Eye (tissue), 1 donor: Measurements from ENCODE around the gene MYO3B.
"Not testable (repeated sequence)": the region's sequence is repeated elsewhere in the genome, so short reads cannot be mapped to it uniquely, and the experiment has no call there.

ENCODE experiments used
- DNase-seq: peaks from one replicate; pipeline ENCODE4 v3.0.0-alpha.2; 2015

MYO3B gene

DNA sequence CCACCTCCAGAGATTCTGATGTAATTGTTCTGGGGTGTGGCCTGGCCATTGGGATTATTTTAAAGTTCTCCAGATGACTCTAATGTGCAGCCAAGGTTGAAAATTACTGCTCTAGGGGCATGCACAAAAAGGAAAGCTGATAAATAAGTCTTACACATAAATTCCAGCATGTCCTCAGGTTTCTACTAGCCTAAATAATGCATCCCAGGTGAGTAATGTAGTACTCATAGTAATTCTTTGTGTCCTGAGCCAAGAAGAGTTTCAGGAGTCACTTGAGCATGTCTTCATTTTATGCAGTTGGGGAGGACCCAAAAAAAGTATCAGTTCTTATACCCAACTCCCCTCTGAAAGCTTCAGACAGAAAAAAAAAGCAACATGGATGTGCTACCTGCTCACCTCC is 407.1 kb downstream of the MYO3B start:
- no peak for DNase-seq

DNA sequence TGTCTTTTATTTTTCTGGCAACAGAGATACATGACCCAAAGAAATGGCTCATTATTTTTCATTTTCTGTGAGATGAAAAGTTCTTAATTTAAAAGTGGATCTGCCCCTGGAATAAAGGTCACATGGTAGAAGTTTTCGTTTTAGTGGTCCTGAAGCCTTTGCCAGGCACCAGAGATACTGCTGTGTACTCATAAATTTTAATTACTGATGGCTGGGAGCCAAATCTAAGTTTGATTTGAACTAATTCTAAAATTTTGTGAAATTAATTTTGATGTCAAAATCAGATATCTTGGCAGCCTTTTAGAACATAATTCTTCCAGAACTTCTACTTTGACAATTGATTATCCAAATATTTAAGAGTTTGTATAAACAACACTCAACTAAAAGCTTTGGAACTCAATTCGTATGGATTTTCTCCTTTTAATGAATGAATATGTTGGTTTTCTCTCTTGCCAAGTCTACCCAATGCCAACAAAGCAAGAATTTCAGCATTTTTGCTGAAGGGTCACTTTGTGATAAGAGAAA is 408.7 kb downstream of the MYO3B start:
- no peak for DNase-seq

DNA sequence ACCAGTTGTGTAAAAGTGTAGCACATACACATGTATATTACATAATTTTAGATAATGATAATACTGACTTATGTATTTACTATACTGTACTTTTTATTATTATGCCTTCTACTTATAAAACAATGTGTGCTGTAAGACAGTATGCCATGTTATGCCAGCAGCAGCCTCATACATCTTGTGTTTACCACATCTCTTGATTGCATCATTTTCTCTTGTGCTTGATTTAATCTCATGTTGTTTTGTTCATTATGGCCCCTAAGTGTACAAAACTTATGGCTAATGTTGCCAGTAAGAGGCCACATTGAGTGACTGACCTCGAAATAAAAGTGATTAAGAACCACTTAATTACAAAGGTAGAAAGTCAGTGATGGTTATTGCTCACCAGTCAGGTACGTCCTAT is 409.2 kb downstream of the MYO3B start:
- DNase-seq, result no peak

DNA sequence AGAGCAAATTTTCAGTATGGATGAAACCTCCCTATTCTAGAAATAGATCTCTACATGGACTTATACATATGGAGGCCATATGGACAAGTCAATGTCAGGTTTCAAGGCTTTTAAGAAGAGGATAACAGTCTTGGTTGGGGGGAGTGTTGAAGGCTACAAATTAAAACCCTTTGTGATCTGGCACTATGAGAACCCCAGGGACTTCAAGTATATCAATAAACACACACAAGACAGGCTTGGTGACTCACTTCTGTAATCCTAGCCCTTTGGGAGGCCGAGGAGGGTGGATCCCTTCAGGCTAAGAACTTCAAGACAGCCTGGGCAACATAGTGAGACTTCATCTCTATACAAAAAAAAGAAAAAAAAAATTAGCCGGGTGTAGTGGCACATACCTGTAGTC is 410.0 kb downstream of the MYO3B start:
- DNase-seq, result no peak

DNA sequence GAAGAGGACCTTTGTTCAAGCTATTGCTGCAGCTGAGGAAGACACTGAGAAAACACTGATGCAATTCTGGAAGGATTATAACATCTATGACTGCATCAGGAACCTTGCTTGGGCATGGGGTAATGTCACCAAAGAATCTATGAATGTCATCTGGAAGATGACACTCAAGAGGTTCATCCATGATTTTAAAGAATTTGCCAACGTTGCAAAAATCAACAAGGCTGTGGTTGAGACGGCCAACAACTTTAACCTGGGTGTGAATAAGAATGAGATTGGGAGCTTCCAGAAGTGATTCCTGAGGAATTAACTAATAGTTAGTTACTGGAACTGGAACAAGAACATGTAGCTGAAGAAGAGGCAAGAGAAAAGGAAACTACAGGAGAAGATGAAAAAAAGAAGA is 410.8 kb downstream of the MYO3B start:
- DNase-seq, result no peak

DNA sequence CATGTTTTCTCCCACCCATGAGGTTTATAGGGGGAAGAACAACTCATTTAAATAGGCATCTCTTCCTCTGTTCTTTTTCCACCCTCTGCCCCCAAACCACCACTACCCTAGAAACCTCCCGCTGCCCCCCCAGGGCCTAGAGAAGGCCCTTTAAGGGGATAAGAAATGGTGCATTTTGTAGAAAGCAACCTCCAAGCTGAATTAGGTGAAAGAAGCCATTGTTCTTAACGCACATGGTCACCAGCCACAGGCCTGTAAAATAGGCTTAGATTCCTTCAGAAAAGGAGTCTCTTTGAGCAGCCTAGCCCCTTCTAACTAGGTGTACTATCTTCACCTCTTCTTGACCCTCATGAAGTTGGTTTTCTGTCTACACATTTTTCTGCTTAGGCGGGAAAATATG is 418.6 kb downstream of the MYO3B start:
- no peak for DNase-seq

DNA sequence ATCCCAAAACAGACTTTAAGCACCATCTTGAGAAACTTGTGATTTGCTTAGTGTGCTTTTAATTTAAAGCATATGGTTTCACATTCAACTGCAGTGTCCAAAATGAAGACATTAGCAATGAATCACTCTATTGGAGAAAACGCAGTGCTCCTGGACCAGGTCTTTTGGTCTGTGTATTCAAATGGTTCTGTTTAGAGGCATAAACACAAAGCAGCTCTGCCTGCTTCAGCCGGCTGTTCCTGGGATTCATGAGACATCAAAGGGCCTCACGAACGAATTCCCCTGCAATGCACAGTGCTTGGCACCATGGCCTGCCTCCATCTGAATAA is 420.1 kb downstream of the MYO3B start:
- DNase-seq, result no peak

DNA sequence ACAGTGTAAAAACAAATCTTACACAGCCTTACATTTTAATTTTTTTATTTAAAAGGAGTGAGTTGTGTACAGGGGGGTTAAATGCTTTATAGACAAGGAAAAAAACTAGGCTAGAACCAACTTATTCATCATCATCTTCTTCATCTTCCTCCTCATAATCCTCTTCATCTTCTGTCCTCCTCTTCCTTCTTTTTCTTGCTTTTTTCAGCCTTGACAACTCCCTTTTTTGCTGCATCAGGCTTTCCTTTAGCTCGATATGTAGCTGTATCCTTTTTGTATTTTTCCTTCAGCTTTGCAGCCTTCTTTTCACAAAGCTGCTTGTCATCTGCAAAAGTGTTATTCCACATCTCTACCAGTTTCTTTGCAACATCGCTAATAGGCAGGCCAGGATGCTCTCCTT is 423.5 kb downstream of the MYO3B start:
- DNase-seq, result no peak

DNA sequence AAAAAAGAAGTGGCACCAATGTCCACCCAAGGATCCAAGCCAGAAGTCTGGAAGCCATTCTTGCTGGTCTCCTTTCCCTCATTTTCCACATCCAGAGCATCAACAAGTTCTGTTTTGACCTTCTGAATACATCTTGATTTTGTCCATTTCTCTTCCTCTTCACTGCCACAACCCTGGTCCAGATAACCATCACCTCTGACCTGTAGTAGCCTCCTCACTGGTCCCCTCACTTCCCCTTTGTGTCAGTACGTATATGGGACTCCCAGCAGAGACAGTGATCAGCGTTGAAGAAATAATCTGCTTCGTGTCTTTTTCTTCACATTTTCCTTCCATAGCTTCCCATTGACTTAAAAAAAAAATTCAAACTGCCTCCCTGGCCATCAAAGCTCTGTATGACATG is 427.9 kb downstream of the MYO3B start:
- DNase-seq, result no peak

DNA sequence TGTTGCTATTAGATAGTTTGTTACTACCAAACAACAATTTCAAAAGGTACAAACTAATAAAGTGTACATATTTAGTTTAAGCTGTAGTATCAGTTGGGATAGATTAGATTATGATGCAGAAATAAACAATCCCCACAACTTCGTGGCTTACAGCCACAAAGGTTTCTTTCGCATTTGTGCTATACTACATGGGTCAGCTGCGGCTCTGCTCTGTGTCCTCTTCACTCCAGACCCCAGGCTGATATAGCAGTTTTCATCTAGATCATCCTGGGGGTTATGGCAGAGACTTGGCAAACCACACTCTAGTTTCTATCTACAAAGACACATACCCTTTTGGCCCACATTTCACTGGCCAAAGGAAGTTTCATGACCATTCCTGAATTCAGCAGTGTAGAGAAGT is 429.2 kb downstream of the MYO3B start:
- DNase-seq, result no peak

DNA sequence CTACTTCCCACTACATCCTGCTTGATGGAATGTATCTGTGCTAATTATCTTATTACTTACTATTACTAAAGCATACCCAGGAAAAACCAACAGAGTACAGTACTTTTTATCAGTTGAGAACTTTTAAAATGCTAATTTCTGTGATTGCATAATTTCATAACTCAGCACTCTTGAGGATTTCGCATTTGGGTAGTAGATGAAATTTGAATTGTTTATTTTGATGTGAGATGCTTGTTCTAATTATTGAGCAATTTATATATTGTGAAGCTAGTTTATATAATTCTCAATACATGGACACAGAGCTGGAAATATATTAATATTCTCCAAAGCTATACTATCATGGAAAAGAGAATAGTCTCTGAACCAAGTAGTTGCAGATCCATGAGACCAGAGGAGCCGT is 432.7 kb downstream of the MYO3B start:
- DNase-seq, result no peak

DNA sequence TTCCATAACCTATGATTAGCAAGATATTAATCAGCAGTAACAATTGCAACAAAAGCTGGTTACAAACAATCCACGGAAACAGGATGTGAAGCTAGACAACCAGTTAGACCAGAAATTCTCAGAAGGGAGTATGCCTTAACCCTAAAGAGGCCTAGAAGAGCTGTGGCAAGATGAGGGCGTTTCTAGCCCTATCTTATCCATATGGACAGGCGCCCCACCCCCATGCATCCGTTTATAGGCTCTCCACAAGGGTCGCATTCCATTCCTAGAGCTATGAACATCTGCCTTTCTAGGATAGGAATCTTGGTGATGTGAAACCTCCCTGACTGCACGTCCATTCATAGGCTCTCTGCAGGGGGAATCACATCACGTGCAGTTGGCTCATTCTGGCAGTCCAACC is 441.0 kb downstream of the MYO3B start:
- DNase-seq, result not testable (repeated sequence)

DNA sequence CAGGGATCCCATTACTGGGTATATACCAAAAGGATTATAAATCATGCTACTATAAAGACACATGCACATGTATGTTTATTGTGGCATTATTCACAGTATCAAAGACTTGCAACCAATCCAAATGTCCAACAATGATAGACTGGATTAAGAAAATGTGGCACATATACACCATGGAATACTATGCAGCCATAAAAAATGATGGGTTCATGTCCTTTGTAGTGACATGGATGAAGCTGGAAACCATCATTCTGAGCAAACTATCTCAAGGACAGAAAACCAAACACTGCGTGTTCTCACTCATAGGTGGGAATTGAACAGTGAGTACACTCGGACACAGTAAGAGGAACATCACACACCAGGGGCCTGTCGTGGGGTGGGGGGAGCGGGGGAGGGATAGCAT is 457.1 kb downstream of the MYO3B start:
- DNase-seq, result not testable (repeated sequence)

DNA sequence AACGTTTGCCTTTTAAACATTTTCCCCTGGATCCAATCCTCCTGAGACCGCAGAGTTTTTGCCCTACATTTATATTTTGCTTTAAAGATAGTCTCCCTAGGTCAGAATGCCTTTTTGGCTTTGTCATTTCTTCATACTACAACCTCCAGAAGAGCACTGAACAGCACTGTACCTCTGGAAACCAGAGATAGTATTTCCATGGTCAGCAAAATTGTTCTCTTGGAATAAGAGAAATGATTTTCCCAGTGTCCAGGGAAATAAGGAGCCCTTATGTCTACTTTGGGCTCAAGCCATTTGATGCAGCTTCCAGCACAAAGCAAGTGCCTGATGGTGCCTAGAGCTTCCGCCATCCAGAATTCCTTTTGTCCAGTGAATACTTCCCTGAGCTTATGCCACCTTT is 461.7 kb downstream of the MYO3B start:
- no peak for DNase-seq

DNA sequence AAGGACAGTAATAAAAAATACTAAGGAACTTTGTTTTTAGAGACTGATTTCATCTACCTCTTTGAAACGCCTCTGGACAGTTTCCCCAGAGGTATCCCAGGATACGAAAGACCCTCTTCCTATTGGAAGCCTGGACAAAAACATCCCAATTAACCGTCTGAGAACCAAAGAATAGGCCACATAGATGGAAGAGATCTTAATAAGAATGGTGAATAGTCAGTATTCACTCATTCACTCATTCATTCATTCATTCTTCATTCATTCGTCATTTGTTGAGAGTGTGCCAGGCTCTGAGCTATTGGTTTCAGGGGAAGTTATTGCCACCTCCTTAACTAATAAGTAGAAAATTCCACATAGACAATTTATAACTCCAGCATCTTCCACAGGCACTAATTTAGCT is 464.0 kb downstream of the MYO3B start:
- DNase-seq, result no peak

DNA sequence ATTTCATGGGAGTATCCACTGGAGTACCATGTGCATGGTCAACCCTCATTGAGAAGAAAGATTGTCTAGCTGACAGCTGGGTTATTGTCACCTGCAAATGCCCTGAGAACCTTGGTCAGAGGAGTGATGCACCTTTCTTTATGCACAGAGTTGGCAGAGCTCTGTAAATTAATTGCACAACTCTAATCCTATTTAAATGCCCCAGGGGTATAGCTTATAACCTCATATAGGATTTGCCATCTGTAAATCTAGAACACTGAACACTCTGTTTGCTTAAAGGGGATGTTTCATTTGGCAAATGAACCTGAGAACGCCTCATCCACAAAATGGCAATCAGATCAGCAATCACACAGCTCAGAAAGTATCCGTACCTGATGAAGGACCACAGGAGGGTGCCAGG is 465.4 kb downstream of the MYO3B start:
- no peak for DNase-seq

DNA sequence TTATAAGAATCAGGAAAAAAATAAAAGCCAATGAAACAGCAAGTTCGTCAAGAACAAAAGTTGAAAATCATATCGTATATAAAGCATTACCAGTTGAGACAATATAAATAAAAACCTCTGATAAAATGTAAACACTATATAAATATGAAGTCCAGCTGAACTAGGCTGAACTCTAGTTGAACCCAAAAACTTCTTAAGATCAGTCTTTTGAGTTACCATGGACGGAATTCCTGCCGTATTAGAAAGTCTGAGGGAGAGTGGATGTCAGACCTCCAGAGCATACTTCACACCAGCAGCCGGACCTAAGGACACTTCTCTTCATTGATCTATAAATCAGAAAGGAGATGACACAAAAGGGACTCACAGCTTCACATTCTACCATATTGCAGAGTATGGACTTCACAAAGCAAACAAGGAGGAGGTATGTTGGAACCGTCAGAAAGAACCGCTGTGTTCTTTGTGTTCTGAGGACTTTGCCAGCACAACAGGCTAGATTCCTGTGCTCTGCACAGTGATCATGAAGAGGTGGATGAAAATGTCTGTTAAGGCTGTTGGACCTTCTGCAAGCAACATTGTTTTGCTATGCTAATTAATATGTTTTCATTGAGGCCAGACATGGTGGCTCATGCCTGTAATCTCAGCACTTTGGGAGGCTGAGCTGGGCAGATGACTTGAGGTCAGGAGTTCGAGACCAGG is 469.9 kb downstream of the MYO3B start:
- peak; percentile 33 for DNase-seq

DNA sequence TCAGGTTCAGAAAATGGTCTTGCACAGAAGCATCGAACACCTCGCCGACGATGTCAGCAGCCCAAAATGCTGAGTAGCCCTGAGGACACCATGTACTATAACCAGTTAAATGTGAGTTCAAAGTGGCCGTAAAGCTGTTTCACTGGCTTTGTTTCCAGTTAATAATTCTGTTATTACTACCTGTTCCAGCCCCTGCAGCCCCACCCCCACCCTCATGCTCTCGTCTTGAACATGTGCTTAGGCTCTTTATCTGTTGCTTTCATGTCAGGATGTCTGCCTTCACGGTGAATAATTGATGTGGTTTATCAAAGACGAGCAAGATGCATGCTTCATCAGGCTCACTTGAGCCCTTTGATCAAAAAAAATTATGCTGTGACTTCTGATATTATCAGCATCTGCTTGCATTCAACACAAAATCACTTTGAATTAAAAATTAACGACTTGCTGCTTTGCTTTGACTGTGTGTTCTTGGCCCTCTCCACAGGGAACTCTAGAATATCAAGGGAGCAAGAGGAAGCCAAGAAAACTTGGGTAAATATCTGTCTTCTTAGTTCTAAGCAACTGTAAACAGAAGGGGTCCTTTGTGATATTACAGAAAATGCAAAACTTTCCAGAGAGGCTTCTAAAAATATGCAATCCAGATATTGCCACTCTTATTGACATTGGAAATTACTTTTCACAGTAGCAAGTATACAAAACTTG is 473.8 kb downstream of the MYO3B start:
- DNase-seq, result peak; percentile 52

DNA sequence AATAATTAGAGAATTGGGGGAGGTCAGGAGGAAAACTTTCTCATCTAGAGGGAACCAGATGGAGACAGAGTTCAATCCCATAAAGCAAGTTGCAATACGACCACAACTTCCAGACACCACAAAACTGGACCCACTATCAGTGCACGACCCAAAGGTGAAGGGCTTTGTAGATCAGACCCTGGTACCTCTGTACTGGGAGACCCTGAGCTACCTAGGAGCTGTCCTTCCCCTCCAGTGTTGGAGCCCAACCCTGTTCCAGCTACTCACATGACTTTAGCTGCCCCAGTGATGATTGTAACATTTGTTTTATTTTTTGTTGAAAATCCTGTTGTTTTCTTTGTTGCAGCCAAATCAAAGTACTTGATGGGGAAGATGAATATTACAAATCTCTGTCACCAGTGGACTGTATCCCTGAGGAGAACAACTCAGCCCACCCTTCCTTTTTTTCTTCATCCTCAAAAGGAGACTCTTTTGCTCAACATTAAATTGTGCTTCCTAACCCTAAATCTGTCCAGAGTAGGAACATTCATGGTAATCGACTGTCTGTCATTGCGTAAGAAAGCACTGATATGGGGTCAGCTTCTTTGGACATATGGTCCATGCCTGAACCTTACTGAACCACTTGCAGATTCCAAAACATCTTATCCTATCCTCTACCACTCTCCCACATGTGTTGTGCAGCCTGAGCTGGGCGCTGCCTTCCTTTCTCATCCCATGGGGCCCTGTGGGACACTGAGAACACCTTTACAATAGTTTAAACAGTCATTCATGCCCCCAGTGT is 474.9 kb downstream of the MYO3B start:
- no peak for DNase-seq

DNA sequence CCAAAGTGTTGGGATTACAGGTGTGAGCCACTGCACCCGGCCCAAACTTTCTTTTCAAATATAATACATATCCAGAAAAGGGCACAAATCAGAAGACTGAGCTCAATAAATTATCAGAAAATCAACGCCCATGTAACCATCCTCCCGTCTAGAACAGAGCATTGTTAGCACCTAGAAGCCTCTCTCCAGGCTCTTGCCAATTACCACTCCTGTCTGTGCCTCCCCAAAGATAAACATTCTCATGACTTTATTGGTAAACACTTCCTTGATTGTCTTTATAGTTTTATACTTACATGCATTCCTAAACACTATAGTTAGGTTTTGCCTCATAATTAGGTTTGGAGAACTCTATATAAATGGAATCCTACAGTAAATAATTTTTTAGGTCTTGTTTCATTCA is 478.7 kb downstream of the MYO3B start:
- DNase-seq, result no peak

DNA sequence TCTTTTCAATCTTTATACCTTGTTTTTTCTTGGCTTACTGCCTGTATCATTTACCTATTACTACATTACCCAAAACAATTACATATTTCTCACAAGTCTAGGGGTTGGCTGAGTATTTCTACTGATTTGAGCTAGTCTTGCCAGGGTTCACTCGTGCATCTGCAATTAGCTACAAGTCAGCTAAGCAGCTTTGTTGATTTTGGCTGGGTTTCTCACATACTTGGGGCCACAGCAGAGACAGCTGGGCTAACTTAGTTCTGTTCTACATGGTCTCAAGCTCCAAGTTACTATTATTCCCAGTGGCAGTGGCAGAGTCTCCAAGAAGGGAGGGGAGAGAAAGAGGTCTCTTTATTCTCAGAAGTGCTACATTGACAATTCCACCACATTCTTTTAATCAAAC is 482.5 kb downstream of the MYO3B start:
- DNase-seq, result peak; percentile 67

DNA sequence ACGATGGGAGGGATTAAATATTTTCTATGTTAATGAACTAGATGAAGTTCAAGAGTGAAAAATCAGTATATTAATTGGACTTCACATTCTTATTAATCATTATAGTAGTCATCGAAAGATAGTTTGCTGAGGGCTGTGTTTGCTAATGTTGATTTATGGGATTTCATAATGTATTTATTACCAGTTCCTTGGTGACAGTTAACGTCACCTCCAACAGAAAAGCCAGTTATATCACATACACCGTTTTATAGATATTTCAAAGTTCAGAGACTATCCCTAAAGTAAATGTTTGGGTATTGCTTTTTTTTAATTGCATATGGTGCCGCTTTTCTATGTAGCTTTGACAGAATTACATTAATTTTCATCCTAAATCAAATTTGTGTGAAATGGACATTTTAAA is 487.8 kb downstream of the MYO3B start:
- DNase-seq, result no peak

DNA sequence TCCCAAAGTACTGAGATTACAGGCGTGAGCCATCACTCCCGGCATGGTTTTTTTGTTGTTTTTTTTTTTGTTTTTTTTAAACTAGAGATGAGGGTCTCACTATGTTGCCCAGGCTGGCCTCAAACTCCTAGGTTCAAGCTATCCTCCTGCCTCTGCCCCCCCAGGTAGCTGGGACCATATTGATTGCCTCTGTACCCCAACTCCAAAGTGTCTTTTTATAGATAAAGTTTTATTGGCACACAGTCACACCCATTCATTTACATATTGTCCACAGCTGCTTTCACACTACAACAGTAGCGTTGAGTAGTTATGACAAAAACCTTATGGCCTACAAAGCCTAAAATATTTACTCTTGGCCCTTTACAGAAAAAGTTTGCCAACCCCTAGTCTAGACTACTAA is 492.0 kb downstream of the MYO3B start:
- DNase-seq, result no peak

DNA sequence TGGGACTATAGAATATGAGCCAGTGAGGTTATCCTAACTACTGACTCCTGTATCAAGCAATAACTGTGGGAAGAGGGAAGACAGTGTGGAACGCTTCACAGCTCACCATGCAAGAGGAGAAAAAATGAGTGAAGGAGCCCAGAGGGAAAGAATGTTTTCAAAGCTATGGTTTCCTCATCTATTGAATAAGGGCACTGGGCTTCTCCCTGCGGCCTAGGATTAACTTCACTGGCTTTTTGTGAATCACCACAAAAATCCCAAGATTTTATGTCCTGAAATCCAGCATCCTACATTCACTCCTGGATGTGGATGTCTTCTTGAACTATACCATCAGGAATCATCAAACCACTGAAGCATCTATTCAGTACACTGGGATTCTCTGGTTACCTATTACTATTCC is 492.7 kb downstream of the MYO3B start:
- DNase-seq, result no peak
